Thoracic aorta (tissue), 2 donors: ENCODE data around the gene ENPEP. TPM values are rescaled to one million over a fixed set of nuclear protein-coding genes. Genes with fewer than 3 reads are reported as not detected.
"Not testable (repeated sequence)": the region's sequence is repeated elsewhere in the genome, so short reads cannot be mapped to it uniquely, and the experiment has no call there.

Source experiments
- ATAC-seq: fragments of 150-250 bp; one replicate; pipeline ENCODE4 v1.8.0; 2017; ENCODE audit warnings: low read depth; ENCODE audit not compliant: insufficient number of reproducible peaks, low FRiP score
- DNase-seq: peaks from one replicate; pipeline ENCODE4 v3.0.0-alpha.2; 2020; ENCODE audit warnings: low spot score
- H3K27ac ChIP-seq, 2 donors: fragments of 200-600 bp; sonication (generic); 1 replicate in 1 of 2; 2 replicates in 1 of 2; pipeline ENCODE4 v1.5.1; 2016; ENCODE audit warnings: mild to moderate bottlenecking in 2 of 2, moderate library complexity in 2 of 2
- H3K27me3 ChIP-seq: fragments of 200-600 bp; sonication (generic); replicated peaks from 2 replicates; pipeline ENCODE4 v1.6.0; 2016; ENCODE audit warnings: mild to moderate bottlenecking; ENCODE audit not compliant: insufficient read depth
- H3K36me3 ChIP-seq: fragments of 200-600 bp; sonication (generic); one replicate; pipeline ENCODE4 v1.5.1; 2016
- H3K4me1 ChIP-seq, 2 donors: fragments of 200-600 bp; sonication (generic); 1 replicate in 1 of 2; 2 replicates in 1 of 2; pipeline versions ENCODE4 v1.5.1 to v1.6.0; 2016; ENCODE audit warnings: low read depth in 2 of 2, mild to moderate bottlenecking in 1 of 2; ENCODE audit not compliant: control insufficient read depth in 1 of 2
- H3K4me3 ChIP-seq: fragments of 200-600 bp; sonication (generic); 2 replicates; pipeline ENCODE4 v1.5.1; 2016; ENCODE audit warnings: mild to moderate bottlenecking
- H3K9me3 ChIP-seq: fragments of 200-600 bp; sonication (generic); 2 replicates; pipeline ENCODE4 v1.5.1; 2016
- CTCF ChIP-seq: fragments of 200-600 bp; sonication (generic); IDR thresholded peaks from one replicate; pipeline ENCODE4 v1.5.1; 2019; ENCODE audit warnings: antibody characterized with exemption
- total RNA-seq, 2 donors: library from RNA; depleted of rRNA; stranded (reverse); fragments of >200 nt; gene quantifications; one replicate each; pipeline versions ENCODE4 v1.1.0 to v1.2.3, GENCODE V29; 2016

The ENPEP gene
- total RNA-seq, 2 donors from 2014 or later: 0.68 to 9.9 TPM

- ATAC-seq (no peak), DNase-seq (no peak)
- TF ChIP-seq CTCF: no peak
- Histone ChIP-seq H3K36me3 (no peaks in the 10 kb centered on the region), H3K4me1 (no peaks in the 10 kb centered on the region), H3K4me3 (no peak overlapping the region), H3K9me3 (no peaks in the 10 kb centered on the region), H3K27me3 (no peaks in the 10 kb centered on the region), H3K27ac (no peak overlapping the region)
Observed at GRCh38 chr4:110467400-110467799, 8.6 kb upstream of the ENPEP start.

DNA sequence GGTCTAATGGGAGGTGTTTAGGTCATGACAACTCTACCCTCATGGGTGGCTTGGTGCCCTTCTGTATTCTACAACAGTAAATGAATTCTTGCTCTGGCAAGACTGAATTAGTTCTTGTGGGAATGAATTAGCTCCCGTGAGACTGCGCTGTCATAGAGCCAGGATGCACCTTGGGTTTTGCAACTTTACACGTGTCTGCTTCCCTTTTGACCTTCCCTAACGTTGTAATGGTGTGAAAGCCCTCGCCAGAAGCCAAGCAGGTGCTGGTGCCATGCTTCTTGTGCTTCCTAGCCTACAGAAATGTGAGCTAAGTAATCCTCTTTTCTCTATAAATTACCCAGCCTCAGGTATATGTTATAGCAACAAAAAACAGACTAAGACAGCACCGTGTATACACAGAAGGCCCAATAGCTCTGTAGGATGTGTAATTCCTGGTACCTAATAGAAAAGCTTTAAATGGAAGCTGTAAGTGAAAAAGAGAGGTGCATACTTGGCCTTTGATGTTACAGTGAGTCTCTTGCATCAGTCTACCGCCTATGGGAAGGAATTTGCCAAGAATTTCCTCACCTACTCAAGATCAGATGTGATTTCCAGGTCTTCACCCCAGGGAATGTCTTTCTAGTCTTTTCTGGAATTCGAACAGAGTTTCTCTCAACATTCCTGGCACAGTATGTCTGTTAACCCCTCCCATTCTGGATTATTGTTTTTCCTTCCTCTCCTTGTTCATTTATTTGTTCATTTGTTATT, 3.2 kb upstream of the ENPEP start:
- Histone ChIP-seq H3K27me3 (no peaks in the 10 kb centered on the region), H3K36me3 (no peaks in the 10 kb centered on the region), H3K27ac (no peak overlapping the region), H3K4me3 (no peak overlapping the region), H3K9me3 (no peaks in the 10 kb centered on the region), H3K4me1 (no peaks in the 10 kb centered on the region)
- ATAC-seq: no peak
- TF ChIP-seq CTCF: no peak
- no peak for DNase-seq

- H3K36me3 ChIP-seq: no peaks in the 10 kb centered on the region
- H3K27ac ChIP-seq: no peak overlapping the region
- no peaks in the 10 kb centered on the region for H3K27me3 ChIP-seq
- no peak for TF ChIP-seq CTCF
- no peak overlapping the region for H3K4me3 ChIP-seq
- DNase-seq (no peak), ATAC-seq (no peak)
- H3K9me3 ChIP-seq: no peaks in the 10 kb centered on the region
- H3K4me1 ChIP-seq: no peaks in the 10 kb centered on the region
Observed at GRCh38 chr4:110474481-110474880, 1.5 kb upstream of the ENPEP start.

DNA sequence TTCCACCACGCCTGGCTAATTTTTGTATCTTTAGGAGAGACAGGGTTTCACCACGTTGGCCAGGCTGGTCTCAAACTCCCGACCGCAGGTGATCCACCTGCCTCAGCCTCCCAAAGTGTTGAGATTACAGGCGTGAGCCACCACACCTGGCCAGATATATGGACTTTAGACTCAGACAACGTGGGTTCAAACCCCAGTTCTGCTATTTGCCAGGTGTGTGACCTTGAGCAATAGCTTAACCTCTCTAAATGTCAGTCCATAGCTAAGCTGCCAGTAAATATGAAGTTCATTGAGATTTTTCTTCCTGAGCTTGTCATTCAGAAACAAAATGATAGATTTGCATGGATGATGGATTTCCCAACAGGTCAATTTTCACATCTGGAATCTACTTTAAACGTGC, 875 bp upstream of the ENPEP start:
- not testable (repeated sequence) for H3K27ac ChIP-seq, H3K9me3 ChIP-seq, H3K4me3 ChIP-seq, H3K27me3 ChIP-seq, ATAC-seq, H3K36me3 ChIP-seq, DNase-seq, H3K4me1 ChIP-seq

GRCh38 chr4:110477836-110478235, 1.9 kb downstream of the ENPEP start:
- no peak for DNase-seq
- Histone ChIP-seq H3K4me3 (no peak overlapping the region), H3K4me1 (no peaks in the 10 kb centered on the region), H3K36me3 (no peaks in the 10 kb centered on the region), H3K27ac (no peak overlapping the region), H3K27me3 (no peaks in the 10 kb centered on the region), H3K9me3 (no peaks in the 10 kb centered on the region)
- no peak for TF ChIP-seq CTCF
- no peak for ATAC-seq

DNA sequence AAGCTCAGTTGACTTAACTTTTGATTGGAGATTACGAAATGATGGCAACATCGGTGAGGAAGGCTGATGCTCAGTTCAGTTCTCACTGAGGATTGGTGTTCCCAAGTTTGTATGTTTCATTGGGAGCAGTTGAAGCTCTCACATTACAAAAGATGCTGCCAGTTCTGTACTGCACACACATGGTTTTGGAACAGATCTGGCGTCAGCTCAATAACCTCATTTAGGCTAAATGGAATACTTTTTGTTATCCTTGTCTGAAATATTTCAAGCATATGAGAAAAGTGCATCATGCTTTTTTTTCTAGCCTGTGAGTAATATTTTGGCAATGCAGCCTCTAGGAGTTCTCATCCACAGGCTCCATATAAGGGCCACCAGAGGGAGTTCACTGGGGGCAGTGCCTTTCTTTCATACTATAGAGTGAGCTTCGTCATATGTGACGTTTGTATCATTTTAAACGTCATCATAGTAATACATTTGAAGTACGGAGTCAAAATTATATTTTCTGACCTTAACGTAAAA, 4.1 kb downstream of the ENPEP start:
- no peak for TF ChIP-seq CTCF
- Histone ChIP-seq H3K4me1 (no peaks in the 10 kb centered on the region), H3K9me3 (no peaks in the 10 kb centered on the region), H3K27me3 (no peaks in the 10 kb centered on the region), H3K36me3 (no peaks in the 10 kb centered on the region), H3K4me3 (no peak overlapping the region), H3K27ac (no peak overlapping the region)
- no peak for ATAC-seq
- no peak for DNase-seq
